Neural progenitor cell (in vitro differentiated cells): ENCODE measurements around the gene GDPD5. TPM values are rescaled to one million over a fixed set of nuclear protein-coding genes. Genes with fewer than 3 reads are reported as not detected.

Source experiments
- DNase-seq: peaks from one replicate; pipeline ENCODE4 v3.0.0-alpha.2; 2016; ENCODE audit warnings: low spot score
- H2AFZ ChIP-seq: fragments of 200-600 bp; sonication (generic); replicated peaks from 2 replicates; pipeline ENCODE4 v1.6.1; 2016; ENCODE audit warnings: antibody characterized with exemption
- H3F3A ChIP-seq: fragments of 200-600 bp; sonication (generic); 2 replicates; pipeline ENCODE4 v1.6.1; 2016; ENCODE audit warnings: antibody characterized with exemption, low read depth
- H3K27ac ChIP-seq: fragments of 200-600 bp; sonication (generic); 2 replicates; pipeline ENCODE4 v1.5.1; 2016; ENCODE audit warnings: mild to moderate bottlenecking
- H3K27me3 ChIP-seq: fragments of 200-600 bp; sonication (generic); 2 replicates; pipeline ENCODE4 v1.6.1; 2016; ENCODE audit warnings: mild to moderate bottlenecking, moderate library complexity
- H3K36me3 ChIP-seq: fragments of 200-600 bp; sonication (generic); 2 replicates; pipeline ENCODE4 v1.5.1; 2016
- H3K4me1 ChIP-seq: fragments of 200-600 bp; sonication (generic); 2 replicates; pipeline ENCODE4 v1.6.1; 2016; ENCODE audit warnings: mixed run types
- H3K4me2 ChIP-seq: fragments of 200-600 bp; sonication (generic); 2 replicates; pipeline ENCODE4 v1.6.1; 2016
- H3K4me3 ChIP-seq: fragments of 200-600 bp; sonication (generic); 2 replicates; pipeline ENCODE4 v1.5.1; 2016
- H3K79me2 ChIP-seq: fragments of 200-600 bp; sonication (generic); 2 replicates; pipeline ENCODE4 v1.6.1; 2016; ENCODE audit warnings: low read depth
- H3K9ac ChIP-seq: fragments of 200-600 bp; sonication (generic); 2 replicates; pipeline ENCODE4 v1.6.1; 2016
- H3K9me3 ChIP-seq: fragments of 200-600 bp; sonication (generic); 2 replicates; pipeline ENCODE4 v1.5.1; 2016; ENCODE audit warnings: low read depth
- H4K20me1 ChIP-seq: fragments of 200-600 bp; sonication (generic); 2 replicates; pipeline ENCODE4 v1.6.1; 2016; ENCODE audit warnings: low read depth
- H3K27ac Mint-ChIP-seq: 3 replicates; pipeline ENCODE4 v1.8.0; 2021; ENCODE audit warnings: mixed read lengths
- H3K27me3 Mint-ChIP-seq: 2 replicates; pipeline ENCODE4 v1.8.0; 2022; ENCODE audit warnings: low read depth, mild to moderate bottlenecking, inconsistent platforms, moderate library complexity, mixed read lengths; ENCODE audit not compliant: insufficient read depth
- H3K36me3 Mint-ChIP-seq: 3 replicates; pipeline ENCODE4 v1.8.0; 2021; ENCODE audit warnings: mixed read lengths
- H3K4me1 Mint-ChIP-seq: 3 replicates; pipeline ENCODE4 v1.8.0; 2021; ENCODE audit warnings: mixed read lengths
- H3K4me3 Mint-ChIP-seq: 3 replicates; pipeline ENCODE4 v1.8.0; 2021; ENCODE audit warnings: mild to moderate bottlenecking, moderate library complexity, mixed read lengths
- H3K9me3 Mint-ChIP-seq: 3 replicates; pipeline ENCODE4 v1.8.0; 2020; ENCODE audit warnings: mixed read lengths
- CTCF ChIP-seq: fragments of 200-600 bp; sonication (generic); IDR thresholded peaks from 2 replicates; pipeline ENCODE4 v1.5.1; 2017; ENCODE audit warnings: antibody characterized with exemption, mild to moderate bottlenecking
- EZH2 ChIP-seq: fragments of 200-600 bp; sonication (generic); IDR thresholded peaks from 2 replicates; pipeline ENCODE4 v1.6.1; 2017; ENCODE audit warnings: antibody characterized with exemption, mild to moderate bottlenecking, moderate library complexity
- EZH2phosphoT487 ChIP-seq: fragments of 200-600 bp; sonication (generic); IDR thresholded peaks from 2 replicates; pipeline ENCODE4 v1.6.1; 2017; ENCODE audit warnings: antibody characterized with exemption
- total RNA-seq: library from RNA; depleted of rRNA; stranded (reverse); fragments of >200 nt; gene quantifications from 2 replicates; pipeline ENCODE4 v1.2.3, GENCODE V29; 2015; ENCODE audit warnings: low replicate concordance

The GDPD5 gene
- total RNA-seq, 1 donor from 2014 or later, result 11.3 TPM

- Mint-ChIP-seq H3K4me3 (no peak overlapping the region), H3K27me3 (peaks cover 30% of the 10 kb centered on the region), H3K9me3 (peaks cover 12% of the 10 kb centered on the region), H3K4me1 (peaks cover 39% of the 10 kb centered on the region), H3K27ac (no peak overlapping the region), H3K36me3 (peaks cover 20% of the 10 kb centered on the region)
- peaks cover 57% of the 10 kb centered on the region for H3F3A ChIP-seq
- H3K9ac ChIP-seq, result no peak overlapping the region
- H3K9me3 ChIP-seq, result peaks cover 9% of the 10 kb centered on the region
- H3K79me2 ChIP-seq, result no peaks in the 10 kb centered on the region
- no peak overlapping the region for H3K4me2 ChIP-seq
- no peak overlapping the region for H3K4me3 ChIP-seq
- no peak overlapping the region for H3K27ac ChIP-seq
- peaks cover 41% of the 10 kb centered on the region for H4K20me1 ChIP-seq
- TF ChIP-seq CTCF, result no peak
- TF ChIP-seq EZH2phosphoT487, result no peak
- no peak for TF ChIP-seq EZH2
- no peak overlapping the region for H2AFZ ChIP-seq
- H3K36me3 ChIP-seq, result no peaks in the 10 kb centered on the region
- peaks cover 57% of the 10 kb centered on the region for H3K27me3 ChIP-seq
- H3K4me1 ChIP-seq, result peaks cover 23% of the 10 kb centered on the region
- DNase-seq, result no peak
Measured at GRCh38 chr11:75427181-75427580, 98.6 kb downstream of the GDPD5 start.

GRCh38 chr11:75426720-75427086 is 99.0 kb downstream of the GDPD5 start:
- Mint-ChIP-seq H3K4me1 (peaks cover 42% of the 10 kb centered on the region), H3K36me3 (peaks cover 24% of the 10 kb centered on the region), H3K27ac (no peak overlapping the region), H3K27me3 (peaks cover 25% of the 10 kb centered on the region), H3K9me3 (peaks cover 12% of the 10 kb centered on the region), H3K4me3 (no peak overlapping the region)
- Histone ChIP-seq H2AFZ (no peak overlapping the region), H3K4me1 (peaks cover 26% of the 10 kb centered on the region), H3K27me3 (peaks cover 52% of the 10 kb centered on the region), H3K27ac (no peak overlapping the region), H3K79me2 (no peaks in the 10 kb centered on the region), H3K4me3 (no peak overlapping the region), H3K9me3 (peaks cover 9% of the 10 kb centered on the region), H4K20me1 (peaks cover 39% of the 10 kb centered on the region), H3F3A (peaks cover 52% of the 10 kb centered on the region), H3K4me2 (no peak overlapping the region), H3K9ac (no peak overlapping the region), H3K36me3 (no peaks in the 10 kb centered on the region)
- no peak for DNase-seq
- no peak for TF ChIP-seq CTCF
- no peak for TF ChIP-seq EZH2phosphoT487
- no peak for TF ChIP-seq EZH2

- Histone ChIP-seq H3K79me2 (no peaks in the 10 kb centered on the region), H3K4me2 (peak overlapping the region; percentile 77), H3K9me3 (peaks cover 9% of the 10 kb centered on the region), H3F3A (peaks cover 39% of the 10 kb centered on the region), H3K36me3 (no peaks in the 10 kb centered on the region), H2AFZ (no peak overlapping the region), H4K20me1 (peaks cover 39% of the 10 kb centered on the region), H3K27ac (no peak overlapping the region), H3K9ac (no peak overlapping the region), H3K4me3 (no peak overlapping the region), H3K4me1 (peaks cover 36% of the 10 kb centered on the region), H3K27me3 (peaks cover 40% of the 10 kb centered on the region)
- H3K27me3 Mint-ChIP-seq, result peaks cover 12% of the 10 kb centered on the region
- peak; percentile 71 for DNase-seq
- H3K4me3 Mint-ChIP-seq, result no peak overlapping the region
- TF ChIP-seq CTCF (peak; percentile 63), EZH2phosphoT487 (no peak)
- H3K4me1 Mint-ChIP-seq, result peaks cover 48% of the 10 kb centered on the region
- peaks cover 28% of the 10 kb centered on the region for H3K36me3 Mint-ChIP-seq
- H3K9me3 Mint-ChIP-seq, result peaks cover 10% of the 10 kb centered on the region
- no peak overlapping the region for H3K27ac Mint-ChIP-seq
Measured at GRCh38 chr11:75425422-75425821, 100.3 kb downstream of the GDPD5 start.
